IMR-90 (cell line): ENCODE results near the gene NR5A2. TPM values are rescaled to one million over a fixed set of nuclear protein-coding genes. Genes with fewer than 3 reads are reported as not detected.

Experiments
- ATAC-seq: fragments of 200-7000 bp; cut with Tn5 transposase; 2 replicates; pipeline ENCODE4 v1.9.1; 2020; ENCODE audit warnings: low read depth, mild to moderate bottlenecking, moderate library complexity
- BruUV-seq: library from RNA; stranded (reverse); fragments of 400-500 nt; replicated peaks from 2 replicates; lab custom pipeline; 2021; lab: Mats Ljungman, UMichigan
- CTCF ChIA-PET: fragments of 300-600 bp; formaldehyde crosslinking; extraction: SDS; loops from one replicate; lab custom pipeline; 2021; ENCODE audit warnings: antibody characterized with exemption; lab: Yijun Ruan, JAX
- POLR2A ChIA-PET: fragments of 300-600 bp; sonication (Branson Sonifier 250); formaldehyde crosslinking; loops from one replicate; lab custom pipeline; 2022; ENCODE audit warnings: antibody characterized with exemption; ENCODE audit not compliant: unreplicated experiment; lab: Charles Lee
- DNase-seq: peaks from one replicate; pipeline ENCODE4 v3.0.0; 2013
- H2AFZ ChIP-seq: replicated peaks from 2 replicates; pipeline ENCODE3; 2013; ENCODE audit warnings: low read length, mild to moderate bottlenecking; ENCODE audit not compliant: poor library complexity
- H2AK5ac ChIP-seq: 2 replicates; pipeline ENCODE4 v1.6.1; 2013; ENCODE audit warnings: low read depth, low read length, inconsistent platforms
- H2AK9ac ChIP-seq: replicated peaks from 2 replicates; pipeline ENCODE3; 2013; ENCODE audit warnings: mild to moderate bottlenecking, low read depth, low read length, moderate library complexity; ENCODE audit not compliant: poor library complexity
- H2BK120ac ChIP-seq: 2 replicates; pipeline ENCODE4 v1.6.1; 2013; ENCODE audit warnings: low read depth, low read length, inconsistent platforms
- H2BK15ac ChIP-seq: 3 replicates; pipeline ENCODE4 v1.6.1; 2013; ENCODE audit warnings: low read depth, low read length, inconsistent platforms
- H2BK20ac ChIP-seq: 2 replicates; pipeline ENCODE4 v1.6.1; 2013; ENCODE audit warnings: low read depth, mild to moderate bottlenecking, inconsistent platforms, low read length, moderate library complexity
- H2BK5ac ChIP-seq: 2 replicates; pipeline ENCODE4 v1.6.1; 2013; ENCODE audit warnings: mild to moderate bottlenecking, low read depth, low read length, inconsistent platforms; ENCODE audit not compliant: poor library complexity, severe bottlenecking
- H3K14ac ChIP-seq: replicated peaks from 2 replicates; pipeline ENCODE4 v1.6.1; 2013; ENCODE audit warnings: low read depth, low read length, inconsistent platforms
- H3K18ac ChIP-seq: 2 replicates; pipeline ENCODE4 v1.6.1; 2013; ENCODE audit warnings: low read depth, low read length, control low read depth
- H3K23ac ChIP-seq: 2 replicates; pipeline ENCODE4 v1.6.1; 2013; ENCODE audit warnings: low read depth, low read length, inconsistent platforms
- H3K27ac ChIP-seq: 2 replicates; pipeline ENCODE4 v1.5.1; 2013; ENCODE audit warnings: mild to moderate bottlenecking, control low read depth, low read length; ENCODE audit not compliant: insufficient read depth
- H3K27me3 ChIP-seq: 2 replicates; pipeline ENCODE4 v1.6.1; 2013; ENCODE audit warnings: low read length; ENCODE audit not compliant: control insufficient read depth, insufficient read depth
- H3K36me3 ChIP-seq: 2 replicates; pipeline ENCODE4 v1.6.1; 2013; ENCODE audit warnings: low read length, mixed read lengths; ENCODE audit not compliant: control insufficient read depth, insufficient read depth
- H3K4ac ChIP-seq: 2 replicates; pipeline ENCODE4 v1.6.1; 2013; ENCODE audit warnings: low read depth, low read length, inconsistent platforms
- H3K4me1 ChIP-seq: 2 replicates; pipeline ENCODE4 v1.6.1; 2013; ENCODE audit warnings: low read length, mixed read lengths; ENCODE audit not compliant: control insufficient read depth, insufficient read depth
- H3K4me2 ChIP-seq: 2 replicates; pipeline ENCODE4 v1.6.1; 2013; ENCODE audit warnings: low read depth, mild to moderate bottlenecking, control low read depth, low read length, moderate library complexity
- H3K4me3 ChIP-seq: 2 replicates; pipeline ENCODE4 v1.5.1; 2013; ENCODE audit warnings: low read depth, mild to moderate bottlenecking, control low read depth, low read length, moderate library complexity; ENCODE audit not compliant: insufficient read depth
- H3K56ac ChIP-seq: 2 replicates; pipeline ENCODE4 v1.6.1; 2013; ENCODE audit warnings: low read length, inconsistent platforms; ENCODE audit not compliant: insufficient read depth; ENCODE audit errors: extremely low read depth
- H3K79me1 ChIP-seq, 2 experiments: 2 replicates each; pipeline ENCODE4 v1.6.1; 2013; ENCODE audit warnings: low read length in 2 of 2, inconsistent platforms in 1 of 2, low read depth in 1 of 2
- H3K9ac ChIP-seq: 2 replicates; pipeline ENCODE4 v1.6.1; 2013; ENCODE audit warnings: low read depth, low read length, control low read depth
- H3K9me1 ChIP-seq: 2 replicates; pipeline ENCODE4 v1.6.1; 2013; ENCODE audit warnings: low read length, inconsistent platforms; ENCODE audit not compliant: insufficient read depth
- H3K9me3 ChIP-seq: 2 replicates; pipeline ENCODE4 v1.6.1; 2013; ENCODE audit warnings: low read length; ENCODE audit not compliant: control insufficient read depth, insufficient read depth
- H4K20me1 ChIP-seq: 2 replicates; pipeline ENCODE4 v1.6.1; 2013; ENCODE audit warnings: low read length, inconsistent platforms; ENCODE audit not compliant: insufficient read depth
- H4K5ac ChIP-seq: 2 replicates; pipeline ENCODE4 v1.6.1; 2013; ENCODE audit warnings: mild to moderate bottlenecking, low read depth, low read length, control low read depth
- H4K8ac ChIP-seq, 2 experiments: 2 replicates each; pipeline ENCODE4 v1.6.1; 2013; ENCODE audit warnings: low read depth in 2 of 2, low read length in 2 of 2, control low read depth in 1 of 2, inconsistent platforms in 1 of 2
- H4K91ac ChIP-seq: 2 replicates; pipeline ENCODE4 v1.6.1; 2013; ENCODE audit warnings: low read depth, low read length, inconsistent platforms; ENCODE audit not compliant: insufficient read depth
- BHLHE40 ChIP-seq: fragments of 150-350 bp; IDR thresholded peaks from 2 replicates; pipeline ENCODE4 v1.6.1; 2016; ENCODE audit warnings: mild to moderate bottlenecking, low read depth, low read length
- FOS ChIP-seq: fragments of 150-350 bp; IDR thresholded peaks from 2 replicates; pipeline ENCODE4 v1.6.1; 2016; ENCODE audit warnings: low read depth, low read length
- MAZ ChIP-seq: IDR thresholded peaks from 2 replicates; pipeline ENCODE4 v1.6.1; 2012; ENCODE audit warnings: low read depth, mild to moderate bottlenecking, low read length, improper control_type of control experiment, moderate library complexity, borderline replicate concordance
- RFX5 ChIP-seq: IDR thresholded peaks from 2 replicates; pipeline ENCODE4 v1.8.0; 2012; ENCODE audit warnings: low read depth, mild to moderate bottlenecking, low read length, moderate library complexity
- WGBS, 2 experiments: methylation state at CpG; one replicate each; pipeline versions ENCODE4 v1.1.5 to v1.1.7; 2013; ENCODE audit warnings: missing lambda C conversion rate in 2 of 2; ENCODE audit not compliant: insufficient read length in 1 of 2; ENCODE audit errors: extremely low coverage in 2 of 2; 5-methylcytosine and 5-hydroxymethylcytosine counted together
- dilution Hi-C: fragments of 300-500 bp; cut with HindIII; formaldehyde crosslinking; loops from one replicate; pipeline ENCODE4 v1.14.3; 2018; ENCODE audit warnings: low sequenced_read_pairs; ENCODE audit not compliant: unreplicated experiment
- in situ Hi-C: fragments of 300-500 bp; cut with MboI; formaldehyde crosslinking; loops from 3 replicates; pipeline ENCODE4 v1.14.3; 2019; ENCODE audit warnings: low sequenced_read_pairs, inconsistent platforms, mixed read lengths
- intact Hi-C: fragments of 100-400 bp; cut with micrococcal nuclease; formaldehyde crosslinking; loops from 2 replicates; pipeline ENCODE4 v1.10.0; 2022
- polyA plus RNA-seq, 3 experiments: library from polyadenylated mRNA; depleted of rRNA; stranded (reverse); fragments of >200 nt; gene quantifications; 2 replicates each; pipeline ENCODE4 v1.2.3, GENCODE V29; 2012; ENCODE audit warnings: low replicate concordance in 1 of 3
- total RNA-seq: library from RNA; depleted of rRNA; stranded (reverse); fragments of >200 nt; gene quantifications from 2 replicates; pipeline ENCODE4 v1.2.3, GENCODE V29; 2012
- TF ChIP-seq, protein P1 (sequence below): fragments of 150-350 bp; IDR thresholded peaks from 2 replicates; pipeline ENCODE4 v1.6.1; 2016; ENCODE audit warnings: low read depth, mild to moderate bottlenecking, low read length, moderate library complexity, borderline replicate concordance
- TF ChIP-seq, protein P2 (sequence below): conservative IDR thresholded peaks from 2 replicates; pipeline ENCODE4 v1.5.1; 2012; ENCODE audit warnings: mild to moderate bottlenecking, low read depth, low read length, improper control_type of control experiment
- TF ChIP-seq, protein P3 (sequence below): fragments of 150-350 bp; IDR thresholded peaks from 2 replicates; pipeline ENCODE4 v1.6.1; 2017; ENCODE audit warnings: mild to moderate bottlenecking, antibody characterized with exemption, low read length, low read depth

NR5A2 gene
- total and polyA plus RNA-seq, 2 of the 4 experiments (the other 2 are of a cell fraction), result 0.03 to 0.18 TPM

DNA sequence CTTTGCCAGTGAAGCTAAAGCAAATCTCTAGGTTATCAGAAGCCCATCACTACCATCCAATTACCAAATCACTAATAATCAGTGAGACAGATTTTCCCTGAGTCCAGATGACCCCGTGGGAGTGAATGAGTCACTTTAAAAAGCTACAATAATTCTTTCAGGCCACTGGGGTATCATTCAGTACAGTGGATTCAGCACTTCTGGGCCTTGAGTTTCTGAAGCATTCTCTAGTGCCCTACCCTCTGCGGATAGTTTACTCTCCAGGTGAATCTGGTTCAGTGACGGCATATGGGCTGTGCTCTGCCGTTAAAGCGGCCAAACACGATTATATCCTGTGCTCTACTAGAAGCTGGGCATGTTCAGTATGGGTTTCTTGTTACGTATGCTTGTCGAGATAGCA is 26.1 kb downstream of the NR5A2 start:
- in situ Hi-C loops, result no loop called here
- Histone ChIP-seq H2BK20ac (no peak overlapping the region), H3K56ac (no peak overlapping the region), H3K4me3 (no peak overlapping the region), H3K9ac (no peak overlapping the region), H2BK5ac (no peak overlapping the region), H4K91ac (no peak overlapping the region), H3K9me1 (no peaks in the 10 kb centered on the region), H2AFZ (no peak overlapping the region), H4K5ac (no peak overlapping the region), H3K27me3 (peaks cover 4% of the 10 kb centered on the region), H3K4me2 (no peak overlapping the region), H3K79me1 (no peaks in the 10 kb centered on the region), H2BK15ac (no peak overlapping the region), H3K36me3 (no peaks in the 10 kb centered on the region), H3K27ac (no peak overlapping the region), H4K8ac (no peak overlapping the region), H2BK120ac (no peak overlapping the region), H3K4me1 (no peaks in the 10 kb centered on the region), H3K9me3 (no peaks in the 10 kb centered on the region), H3K4ac (no peak overlapping the region), H4K20me1 (no peaks in the 10 kb centered on the region), H3K23ac (no peak overlapping the region), H3K18ac (no peak overlapping the region), H2AK9ac (no peak overlapping the region), H2AK5ac (no peak overlapping the region), H3K14ac (no peak overlapping the region)
- ChIA-PET CTCF (no interaction called here), POLR2A (interaction anchor here (0.7 kb wide), 1 partner anchor 63 kb away, joined by 4 read pairs; no protein-coding TSS in a partner anchor)
- dilution Hi-C loops, result no loop called here
- intact Hi-C loops, result no loop called here
- BruUV-seq, result no TSS peak
- WGBS, 2 experiments, result 91% methylated on average over 5 of the region's 8 CpGs; no CpG with 5 or more reads in 1 of the 2 experiments
- ATAC-seq (no peak), DNase-seq (peak; percentile 7)
- TF ChIP-seq, protein P1, sequence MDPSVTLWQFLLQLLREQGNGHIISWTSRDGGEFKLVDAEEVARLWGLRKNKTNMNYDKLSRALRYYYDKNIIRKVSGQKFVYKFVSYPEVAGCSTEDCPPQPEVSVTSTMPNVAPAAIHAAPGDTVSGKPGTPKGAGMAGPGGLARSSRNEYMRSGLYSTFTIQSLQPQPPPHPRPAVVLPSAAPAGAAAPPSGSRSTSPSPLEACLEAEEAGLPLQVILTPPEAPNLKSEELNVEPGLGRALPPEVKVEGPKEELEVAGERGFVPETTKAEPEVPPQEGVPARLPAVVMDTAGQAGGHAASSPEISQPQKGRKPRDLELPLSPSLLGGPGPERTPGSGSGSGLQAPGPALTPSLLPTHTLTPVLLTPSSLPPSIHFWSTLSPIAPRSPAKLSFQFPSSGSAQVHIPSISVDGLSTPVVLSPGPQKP, result no peak
- TF ChIP-seq MAZ (no peak), RFX5 (no peak), FOS (no peak), BHLHE40 (no peak)
- TF ChIP-seq, protein P2, sequence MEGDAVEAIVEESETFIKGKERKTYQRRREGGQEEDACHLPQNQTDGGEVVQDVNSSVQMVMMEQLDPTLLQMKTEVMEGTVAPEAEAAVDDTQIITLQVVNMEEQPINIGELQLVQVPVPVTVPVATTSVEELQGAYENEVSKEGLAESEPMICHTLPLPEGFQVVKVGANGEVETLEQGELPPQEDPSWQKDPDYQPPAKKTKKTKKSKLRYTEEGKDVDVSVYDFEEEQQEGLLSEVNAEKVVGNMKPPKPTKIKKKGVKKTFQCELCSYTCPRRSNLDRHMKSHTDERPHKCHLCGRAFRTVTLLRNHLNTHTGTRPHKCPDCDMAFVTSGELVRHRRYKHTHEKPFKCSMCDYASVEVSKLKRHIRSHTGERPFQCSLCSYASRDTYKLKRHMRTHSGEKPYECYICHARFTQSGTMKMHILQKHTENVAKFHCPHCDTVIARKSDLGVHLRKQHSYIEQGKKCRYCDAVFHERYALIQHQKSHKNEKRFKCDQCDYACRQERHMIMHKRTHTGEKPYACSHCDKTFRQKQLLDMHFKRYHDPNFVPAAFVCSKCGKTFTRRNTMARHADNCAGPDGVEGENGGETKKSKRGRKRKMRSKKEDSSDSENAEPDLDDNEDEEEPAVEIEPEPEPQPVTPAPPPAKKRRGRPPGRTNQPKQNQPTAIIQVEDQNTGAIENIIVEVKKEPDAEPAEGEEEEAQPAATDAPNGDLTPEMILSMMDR, result no peak
- TF ChIP-seq, protein P3, sequence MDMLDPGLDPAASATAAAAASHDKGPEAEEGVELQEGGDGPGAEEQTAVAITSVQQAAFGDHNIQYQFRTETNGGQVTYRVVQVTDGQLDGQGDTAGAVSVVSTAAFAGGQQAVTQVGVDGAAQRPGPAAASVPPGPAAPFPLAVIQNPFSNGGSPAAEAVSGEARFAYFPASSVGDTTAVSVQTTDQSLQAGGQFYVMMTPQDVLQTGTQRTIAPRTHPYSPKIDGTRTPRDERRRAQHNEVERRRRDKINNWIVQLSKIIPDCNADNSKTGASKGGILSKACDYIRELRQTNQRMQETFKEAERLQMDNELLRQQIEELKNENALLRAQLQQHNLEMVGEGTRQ, result no peak
